Forelimb muscle (tissue), 1 donor: Measurements from ENCODE around the gene HMX1. TPM values are rescaled to one million over a fixed set of nuclear protein-coding genes. Genes with fewer than 3 reads are reported as not detected.

Experiments used
- DNase-seq: peaks from one replicate; pipeline ENCODE4 v3.0.0-alpha.2; 2013; ENCODE audit warnings: low read depth
- polyA plus RNA-seq: library from polyadenylated mRNA; unstranded; fragments of 120-200 nt; gene quantifications from one replicate; pipeline ENCODE4 v1.2.1, GENCODE V29; 2013; ENCODE audit not compliant: insufficient read length

Gene HMX1
- polyA plus RNA-seq, 1 donor = 0.14 TPM

DNA sequence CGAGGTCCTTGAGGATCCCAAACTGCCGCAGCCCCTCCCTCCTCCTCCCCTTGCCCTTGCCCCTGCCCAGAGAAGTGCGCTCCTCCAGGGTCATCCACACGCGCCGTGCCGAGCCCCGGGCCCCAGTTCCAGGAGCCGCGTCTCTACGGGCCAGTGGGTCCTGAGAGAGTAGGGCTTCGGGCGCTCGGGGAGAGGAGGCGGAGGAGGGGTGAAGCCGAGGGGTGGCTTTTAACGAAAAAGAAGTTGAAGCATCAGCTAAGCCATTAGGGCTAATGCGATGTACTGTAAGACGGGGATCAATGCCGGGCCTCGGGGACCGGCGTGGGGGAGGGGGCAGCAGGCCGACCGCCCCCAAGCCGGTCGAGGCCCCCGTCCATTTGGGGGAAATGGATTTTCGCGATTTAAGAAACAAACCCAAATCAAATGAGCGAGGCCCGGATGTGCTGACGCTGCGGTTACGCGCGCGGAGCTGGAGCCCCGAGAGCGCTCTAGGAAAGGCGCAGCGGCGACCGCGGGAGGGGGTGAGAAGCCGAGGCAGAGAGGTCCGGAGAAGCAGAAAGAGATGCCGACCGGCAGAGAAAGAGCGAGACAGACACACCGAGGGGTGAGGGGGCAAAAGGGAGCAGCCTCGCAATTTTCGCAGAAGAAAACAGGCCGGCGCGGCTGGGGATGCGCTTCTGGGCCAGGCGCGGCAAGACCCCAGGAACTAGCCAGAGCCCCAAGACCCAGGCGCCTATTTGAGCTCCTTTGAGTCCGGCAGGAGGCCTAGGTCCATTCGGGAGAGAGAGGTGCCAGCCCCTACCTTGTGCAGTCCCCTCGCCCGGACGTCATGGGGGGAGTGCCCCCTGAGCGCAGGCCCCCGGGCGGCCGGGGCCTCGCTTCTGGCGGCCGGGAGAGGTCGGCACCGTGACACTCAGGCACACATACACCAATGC lies 13.6 kb downstream of the HMX1 start:
- DNase-seq = no peak

DNA sequence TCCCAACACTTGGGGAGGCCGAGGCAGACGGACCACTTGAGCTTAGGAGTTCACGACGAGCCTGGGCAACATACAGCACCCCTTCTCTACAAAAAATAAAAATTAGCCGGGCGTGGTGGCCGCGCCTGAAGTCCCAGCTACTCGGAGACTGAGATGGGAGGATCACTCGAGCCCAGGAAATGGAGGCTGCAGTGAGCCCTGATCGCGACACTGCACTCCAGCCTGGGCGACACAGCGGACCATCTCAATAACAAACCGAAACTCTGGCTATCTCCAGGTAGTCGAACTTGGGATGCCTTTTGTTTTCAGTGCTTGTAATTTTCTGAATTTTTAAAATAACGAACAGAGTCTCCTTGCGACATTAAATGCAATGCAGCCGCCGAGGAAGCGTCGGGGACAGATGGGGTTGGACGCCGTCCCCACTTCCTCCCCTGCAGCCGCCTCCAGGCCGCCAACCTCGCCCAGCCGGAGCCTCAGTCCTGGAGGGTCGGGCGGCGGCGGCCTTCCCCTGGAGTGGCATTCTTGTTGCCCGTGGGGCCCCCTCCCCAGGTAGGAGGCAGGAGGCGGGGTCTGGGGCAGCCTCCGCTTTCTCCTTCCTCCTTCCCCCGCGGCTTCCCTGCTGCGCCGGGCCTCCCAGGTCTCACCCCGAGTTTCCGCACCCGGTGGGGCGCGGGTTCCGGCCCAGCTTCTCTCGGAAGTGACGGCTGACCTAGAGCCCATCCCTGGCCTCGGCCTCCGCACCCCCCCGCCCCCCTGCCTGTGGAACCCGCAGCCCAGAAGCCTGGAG lies 14.6 kb downstream of the HMX1 start:
- no peak for DNase-seq

DNA sequence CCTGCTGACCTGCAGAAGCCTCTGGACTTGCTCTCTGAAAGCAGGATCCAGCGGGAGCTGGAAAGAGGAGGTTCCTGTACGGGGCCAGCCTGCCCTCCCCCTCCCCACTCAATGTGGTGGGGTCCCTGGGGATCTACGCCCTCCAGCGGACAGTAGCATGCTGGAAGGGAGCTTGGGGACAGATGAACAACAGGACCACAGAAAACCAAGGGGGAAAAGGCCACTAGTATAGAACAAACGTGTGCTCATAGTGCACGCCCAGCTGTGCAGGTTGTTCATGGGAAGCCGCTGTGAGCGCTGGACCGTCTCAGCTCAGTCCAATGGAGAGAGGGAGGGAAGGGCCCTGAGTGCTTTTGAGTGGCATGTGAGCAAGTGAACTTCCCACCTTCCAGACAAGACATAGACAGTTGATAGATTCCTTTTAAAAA lies 15.8 kb downstream of the HMX1 start:
- no peak for DNase-seq

DNA sequence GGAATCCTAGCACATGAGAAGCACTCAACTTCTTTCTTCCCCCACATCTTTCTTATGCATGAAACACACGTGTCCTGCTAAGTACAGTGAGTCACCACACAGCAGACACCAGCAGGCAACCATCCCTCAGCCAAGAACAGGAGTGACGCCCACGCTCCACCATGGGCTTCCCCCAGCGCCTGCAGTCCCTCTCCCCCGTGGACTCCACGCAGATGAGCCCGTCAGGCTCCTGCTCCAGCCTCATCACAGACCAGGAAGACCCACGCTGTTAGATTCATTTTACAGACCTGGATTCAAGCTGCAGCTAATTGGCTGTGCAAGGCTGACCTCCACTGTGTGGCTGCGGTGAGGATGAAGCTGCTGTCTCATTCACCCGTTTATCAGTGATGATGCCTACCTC lies 16.7 kb downstream of the HMX1 start:
- DNase-seq = no peak

DNA sequence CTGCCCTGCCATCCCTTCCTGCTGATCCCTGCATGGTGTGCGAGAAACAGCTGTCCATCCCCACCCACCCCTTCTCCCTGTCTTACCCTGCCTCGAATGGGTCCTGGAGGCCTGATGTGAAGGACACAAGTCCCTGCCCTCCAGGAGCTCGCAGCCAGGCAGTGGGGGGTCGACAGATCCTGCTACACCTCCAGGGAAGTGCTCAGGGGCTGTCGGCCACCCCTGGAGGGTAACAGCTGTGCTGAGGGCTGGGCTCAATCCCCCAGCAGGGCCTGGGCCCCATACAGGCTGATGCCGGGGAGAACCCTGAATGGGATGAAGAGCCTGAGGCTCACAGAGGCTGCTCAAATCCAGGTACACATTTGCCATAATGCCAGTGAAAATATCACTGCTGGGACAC lies 17.6 kb downstream of the HMX1 start:
- DNase-seq = no peak

DNA sequence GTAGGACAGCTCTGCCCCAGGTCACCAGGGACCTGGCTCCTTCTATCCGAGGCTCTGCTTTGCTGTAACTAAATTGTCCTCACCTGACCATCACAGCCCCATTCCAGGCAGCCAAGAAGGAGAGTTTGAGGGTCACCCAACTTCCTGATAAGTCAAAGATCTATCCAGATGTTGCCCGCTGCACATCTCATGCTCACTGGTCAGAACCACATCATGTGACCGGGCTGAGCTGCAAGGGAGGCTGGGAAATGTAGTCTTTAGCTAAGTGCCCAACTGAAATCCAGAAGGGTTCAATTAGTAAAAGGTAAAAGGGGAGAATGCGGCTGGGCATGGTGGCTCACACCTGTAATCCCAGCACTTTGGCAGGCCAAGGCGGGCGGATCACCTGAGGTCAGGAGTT lies 18.4 kb downstream of the HMX1 start:
- no peak for DNase-seq

DNA sequence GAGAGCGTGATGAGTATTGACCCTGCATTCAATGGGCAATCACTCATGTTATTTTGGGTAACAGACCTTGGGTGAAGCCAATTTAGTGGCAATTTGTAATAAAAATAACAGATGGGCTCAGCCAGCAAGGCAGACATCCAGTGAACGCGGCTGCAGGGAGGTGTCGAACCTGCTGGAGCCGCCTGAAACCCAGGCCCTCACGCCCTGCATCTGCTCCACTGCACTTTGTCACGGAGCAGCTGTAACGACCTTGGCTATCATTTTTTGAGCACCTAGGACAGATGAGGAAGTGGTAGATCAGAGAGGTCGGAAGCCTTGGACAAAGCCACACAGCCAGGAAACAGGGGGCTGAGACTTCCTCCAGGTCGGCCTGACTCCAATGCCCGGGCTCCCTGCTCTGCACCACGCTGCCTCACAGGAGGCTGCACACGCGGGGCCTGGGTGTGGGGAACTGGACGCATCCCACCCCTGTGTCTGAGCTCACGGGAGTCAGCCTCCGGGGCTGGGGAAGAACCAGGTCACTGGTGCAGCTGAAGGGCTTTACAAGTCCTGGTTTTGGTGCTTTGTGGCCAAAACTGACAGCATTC lies 19.4 kb downstream of the HMX1 start:
- DNase-seq = no peak

DNA sequence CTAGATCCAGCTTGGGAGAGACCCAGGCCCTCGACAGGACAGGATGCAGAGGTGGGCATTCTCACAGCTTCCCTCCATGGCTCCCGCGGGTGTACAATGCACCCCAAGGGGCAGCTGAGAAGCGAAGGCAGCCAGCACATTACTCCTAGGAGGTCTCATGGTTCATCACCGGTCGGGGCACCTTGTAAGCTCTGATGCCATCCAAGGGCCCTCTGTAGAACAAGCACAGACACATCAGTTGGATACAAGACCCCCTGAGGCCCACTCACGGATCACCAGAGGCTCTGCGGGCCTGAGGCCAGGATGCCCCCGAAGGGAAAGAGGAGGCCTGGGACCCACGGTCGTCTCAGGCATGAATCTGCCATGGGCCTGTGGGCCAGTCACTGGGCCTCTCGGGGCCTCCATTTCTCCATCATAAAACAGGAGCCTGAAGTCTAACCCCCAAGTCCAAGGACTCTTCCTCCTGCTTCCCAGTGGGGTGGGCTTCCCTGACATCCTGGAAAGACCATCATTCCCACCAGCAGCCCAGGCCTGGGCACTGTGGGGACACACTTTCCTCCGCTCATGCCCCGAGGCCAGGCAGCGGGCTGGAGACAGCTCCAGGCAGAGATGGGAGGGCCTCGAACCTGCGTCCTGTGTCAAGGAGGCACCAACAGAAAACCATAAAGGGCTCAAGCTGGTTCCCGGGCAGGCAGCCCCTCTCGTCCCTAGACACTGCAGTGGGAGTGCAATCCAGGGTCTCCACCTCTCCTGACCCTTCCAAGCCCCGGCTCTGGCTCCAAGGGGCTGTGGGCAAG lies 20.1 kb downstream of the HMX1 start:
- no peak for DNase-seq

DNA sequence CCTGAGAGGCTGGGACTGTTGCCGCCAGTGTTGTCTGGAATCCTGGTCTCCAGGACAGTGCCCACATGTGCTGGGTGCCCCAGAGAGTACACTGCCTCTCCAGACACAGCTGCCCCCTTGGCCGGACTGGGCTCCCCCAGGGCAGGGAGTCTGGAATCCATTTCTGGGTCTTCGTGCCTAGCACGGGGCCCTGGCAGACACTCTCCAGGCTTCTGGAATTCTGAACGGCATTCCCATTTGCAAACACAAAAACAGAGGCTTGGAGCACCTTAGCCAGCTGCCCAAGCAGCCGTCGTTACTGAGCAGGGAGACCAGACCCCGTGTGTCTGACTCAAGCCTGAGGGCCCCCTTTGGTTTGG lies 20.8 kb downstream of the HMX1 start:
- DNase-seq = no peak

DNA sequence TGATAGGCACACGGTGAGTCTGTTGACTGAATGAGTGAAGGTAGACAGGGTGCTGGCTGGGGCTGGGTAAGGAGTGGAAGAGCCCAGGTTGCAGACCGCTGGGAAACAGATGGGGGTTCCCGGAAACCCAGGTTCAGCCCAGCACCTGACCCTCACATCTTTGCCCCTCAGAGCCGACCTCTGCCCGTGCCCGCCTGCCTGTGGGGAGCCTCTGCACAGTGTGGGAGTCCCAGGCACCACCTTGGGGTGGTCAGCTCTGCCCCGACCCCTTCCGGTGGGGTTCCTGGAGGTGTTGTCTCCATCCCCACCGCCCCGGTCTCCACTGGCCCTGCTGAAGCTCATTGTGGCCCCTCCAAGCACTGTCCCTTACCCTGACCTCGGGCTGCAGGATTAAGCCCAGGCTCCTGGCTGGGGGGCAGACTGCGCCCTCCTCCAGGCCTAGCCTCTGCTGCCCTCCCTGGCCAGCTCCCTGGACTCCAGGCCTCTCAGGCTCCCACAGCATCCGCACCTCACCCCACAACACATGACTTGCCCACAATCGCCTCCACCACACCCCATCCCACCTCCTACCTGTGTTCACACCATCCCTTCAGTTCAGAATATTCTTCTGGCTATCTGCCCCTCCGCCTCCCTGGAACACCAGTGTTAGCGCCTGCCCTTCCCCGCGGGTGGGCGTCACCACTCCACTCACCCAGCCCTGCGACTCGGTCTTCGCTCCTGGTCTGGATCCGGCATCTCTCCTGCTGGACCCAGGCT lies 21.4 kb downstream of the HMX1 start:
- no peak for DNase-seq

DNA sequence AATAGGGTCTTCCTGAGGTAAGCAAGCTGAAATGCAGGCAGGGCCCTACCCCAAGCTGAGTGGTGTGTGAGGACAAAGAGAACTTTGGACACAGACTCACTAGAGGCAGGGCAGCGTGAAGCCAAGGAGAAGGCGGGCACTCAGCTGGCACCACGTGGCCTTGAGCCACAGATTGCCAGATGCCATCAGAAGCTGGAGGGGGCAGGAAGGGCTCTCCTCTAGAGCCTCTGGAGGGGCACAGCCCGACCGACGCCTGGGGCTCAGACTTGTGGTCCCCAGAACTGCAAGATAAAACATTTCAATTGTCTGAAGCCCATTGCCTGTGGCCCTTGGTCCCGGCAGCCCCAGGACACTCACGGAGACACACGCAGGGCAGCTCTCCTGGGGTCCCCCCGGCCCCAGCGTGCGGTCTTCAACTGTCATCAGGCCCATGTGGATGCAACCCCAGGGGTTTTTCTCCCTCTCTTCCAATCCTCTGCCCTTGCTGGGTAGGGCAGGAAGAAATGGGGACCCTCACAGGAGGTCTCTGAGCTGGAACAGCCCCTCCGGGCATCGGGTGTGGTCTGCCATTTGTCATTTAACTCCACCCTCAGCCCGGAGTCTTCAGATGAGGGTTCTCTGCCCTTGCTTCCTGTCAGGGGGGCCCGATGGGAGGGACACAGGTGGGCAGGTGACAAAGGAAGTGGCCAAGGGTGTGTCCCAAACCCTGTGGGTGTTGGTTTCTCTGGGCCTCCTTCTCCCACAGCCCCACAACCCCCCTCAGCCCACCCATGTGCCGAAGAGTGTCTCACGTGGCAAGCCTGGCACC lies 22.2 kb downstream of the HMX1 start:
- DNase-seq = no peak

DNA sequence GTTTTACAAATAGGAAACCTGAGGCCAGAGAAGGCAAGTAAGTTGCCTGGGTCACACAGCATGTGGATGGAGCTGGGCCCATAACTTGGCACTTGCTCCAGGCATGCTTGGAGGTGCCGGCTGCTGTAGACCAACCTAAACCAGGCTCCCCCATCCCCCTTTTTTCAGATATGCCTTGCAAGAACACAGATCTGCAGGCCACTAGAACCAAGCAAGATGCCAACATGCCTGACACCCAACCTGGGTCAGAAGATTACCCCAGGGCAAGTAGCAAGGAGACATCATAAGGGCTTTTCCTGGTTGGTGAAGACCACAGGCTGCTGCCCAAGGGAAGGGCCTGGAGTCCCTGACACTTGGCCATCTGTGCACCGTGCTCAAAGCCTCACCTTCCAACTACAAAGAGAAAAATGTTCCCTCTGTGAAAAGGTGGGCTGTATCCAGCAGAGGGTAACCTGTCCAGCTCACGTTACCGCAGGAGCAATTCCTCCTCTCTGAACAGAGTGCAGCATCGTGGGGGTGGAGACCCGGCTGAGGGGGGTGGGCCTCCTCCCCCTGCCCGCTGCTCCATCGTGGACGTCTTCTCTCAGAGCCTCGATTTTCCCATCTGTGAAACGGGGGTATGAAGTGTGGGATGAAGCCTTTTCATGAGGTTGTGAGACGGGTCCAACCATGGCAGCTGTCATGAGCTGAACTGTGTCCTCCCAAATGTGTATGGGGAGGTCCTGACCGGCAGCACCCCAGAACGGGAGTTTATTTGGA lies 23.0 kb downstream of the HMX1 start:
- DNase-seq = no peak

DNA sequence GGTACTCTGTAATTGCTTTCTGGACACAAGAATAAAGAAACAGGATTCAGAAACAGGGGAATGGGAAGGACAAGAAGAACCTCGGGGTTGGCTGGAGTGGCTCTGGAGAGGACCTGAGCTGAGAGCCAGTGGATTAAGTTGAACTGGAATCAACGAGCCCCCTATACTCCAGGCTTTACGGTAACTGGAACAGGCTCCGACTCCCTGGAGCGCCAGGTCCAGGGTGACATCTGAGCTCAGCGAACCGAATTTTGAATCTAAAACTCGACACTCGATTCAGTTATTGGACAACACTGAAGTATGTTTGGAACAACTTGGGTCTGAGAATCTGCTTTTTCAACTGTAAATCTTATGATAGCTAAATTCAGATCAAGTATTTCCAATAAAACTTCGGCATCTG lies 23.9 kb downstream of the HMX1 start:
- peak; percentile 38 for DNase-seq

DNA sequence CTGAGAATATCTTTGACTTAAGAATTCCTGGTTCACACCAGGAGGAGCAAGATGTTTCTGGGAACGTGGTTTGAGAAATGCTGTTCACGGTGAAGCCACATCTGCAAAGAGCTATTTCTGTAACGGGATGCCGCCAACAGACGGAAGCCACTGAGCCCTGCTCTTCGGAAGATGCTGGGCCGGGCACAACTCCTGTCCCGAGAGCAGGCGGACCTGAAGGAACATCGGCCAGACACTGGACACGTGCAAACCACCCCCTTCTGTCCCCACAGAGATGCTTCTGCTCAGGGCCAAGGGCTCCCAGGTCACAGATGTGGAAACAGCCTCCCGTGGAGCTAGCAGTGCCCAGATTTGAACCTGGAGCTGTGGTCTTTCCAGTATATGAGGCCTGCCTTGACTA lies 24.3 kb downstream of the HMX1 start:
- no peak for DNase-seq

DNA sequence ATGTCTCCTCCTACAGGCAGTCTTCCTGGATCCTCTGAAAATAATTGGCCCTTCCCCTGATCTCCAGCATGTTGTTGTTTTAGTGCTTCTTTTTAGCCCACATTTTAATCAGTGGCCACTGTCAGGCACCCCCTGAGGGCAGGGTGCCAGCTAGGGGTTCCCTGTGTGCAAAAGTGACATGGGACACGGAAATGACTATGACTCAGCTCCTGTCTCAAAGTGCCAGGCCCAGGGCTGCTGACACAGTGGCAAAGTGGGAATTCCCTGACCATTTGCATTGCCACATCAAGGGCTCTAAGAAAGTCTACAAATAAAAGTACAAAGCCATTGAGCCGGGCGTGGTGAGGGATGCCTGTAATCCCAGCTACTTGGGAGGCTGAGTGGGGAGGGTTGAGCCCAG lies 24.8 kb downstream of the HMX1 start:
- DNase-seq = no peak

DNA sequence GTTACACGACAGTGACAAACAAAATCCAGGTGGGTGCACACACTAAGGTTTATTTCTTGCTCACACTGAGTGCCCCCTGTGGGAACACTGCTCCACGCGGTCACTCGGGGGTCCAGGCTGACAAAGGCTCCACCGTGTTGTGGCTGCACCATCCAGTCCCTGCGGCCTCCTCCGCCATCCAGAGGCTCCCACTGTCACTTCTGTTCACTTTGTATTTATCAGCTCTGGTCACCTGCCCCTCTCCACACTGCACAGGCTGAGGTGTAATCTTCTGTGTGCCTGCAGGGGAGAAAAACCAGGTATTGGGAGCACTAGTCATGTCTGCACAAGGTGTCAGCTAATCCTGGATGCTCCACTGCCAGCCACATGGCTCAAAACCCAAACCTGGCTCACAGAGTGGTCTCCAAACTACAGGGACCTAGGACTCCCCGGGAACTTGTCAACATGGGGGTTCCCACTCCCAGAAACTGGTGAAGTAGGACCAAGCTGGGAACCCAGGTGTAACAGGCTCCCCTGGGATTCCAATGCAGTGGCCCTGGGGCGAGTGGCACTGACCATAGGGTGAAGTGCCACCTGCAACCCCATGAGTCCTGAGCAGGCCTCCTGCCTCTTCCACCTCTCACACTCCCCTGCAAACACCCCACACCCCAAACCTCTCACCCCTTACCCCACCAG lies 25.5 kb downstream of the HMX1 start:
- DNase-seq = no peak

DNA sequence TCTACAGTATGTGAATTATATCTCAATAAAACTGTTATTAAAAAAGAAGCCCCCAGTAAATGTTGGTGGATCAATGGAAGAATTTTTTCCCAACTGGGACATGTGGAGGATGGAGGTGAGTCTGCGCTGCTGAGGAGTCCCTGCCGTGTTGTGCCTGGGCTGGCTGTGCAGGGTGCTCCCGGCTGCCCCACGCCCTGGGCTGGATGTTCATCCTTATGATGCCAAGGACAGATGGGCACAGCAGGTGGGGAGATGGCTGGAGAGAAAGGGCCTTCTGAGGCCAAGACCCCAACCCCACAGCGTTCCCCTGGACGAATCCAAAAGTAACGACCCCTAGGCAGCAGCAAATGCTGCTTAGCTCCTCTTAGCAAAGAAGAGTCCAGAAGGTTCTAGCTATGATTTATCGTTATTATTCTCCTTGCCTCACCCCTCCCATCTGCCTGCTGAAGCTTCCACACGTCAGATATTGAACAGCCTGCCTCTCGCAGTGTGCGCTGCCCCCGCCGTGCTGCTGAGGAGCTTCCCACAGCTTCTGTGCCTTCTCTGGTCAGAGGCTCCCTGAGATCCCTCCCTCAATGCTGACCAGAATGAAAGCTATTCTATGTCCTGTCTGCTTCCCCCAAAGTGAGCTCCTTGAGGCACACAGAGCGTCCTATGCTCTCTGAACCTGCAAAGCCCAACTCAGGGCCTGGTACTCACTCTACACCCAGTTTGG lies 26.5 kb downstream of the HMX1 start:
- DNase-seq = no peak

DNA sequence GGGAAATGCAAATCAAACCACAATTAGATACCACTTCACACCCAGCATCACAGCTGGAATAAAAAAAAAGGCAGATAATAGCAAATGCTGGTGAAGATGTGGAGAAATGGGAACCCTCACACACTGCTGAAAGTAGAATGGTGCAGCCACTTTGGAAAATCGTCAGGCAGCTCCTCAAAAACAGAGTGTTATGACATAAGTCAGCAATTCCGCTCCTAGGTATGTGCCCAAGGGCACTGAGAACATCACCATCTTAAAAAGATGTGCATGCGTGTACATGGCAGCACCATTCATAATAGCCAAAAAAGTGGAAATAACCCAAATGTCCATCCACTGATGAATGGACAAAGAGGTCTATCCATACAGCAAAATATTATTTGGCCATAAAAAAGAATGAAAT lies 28.0 kb downstream of the HMX1 start:
- DNase-seq = no peak
